GM04503 (cell line): ENCODE measurements around the gene TBC1D5.
"Not testable (repeated sequence)": the region's sequence is repeated elsewhere in the genome, so short reads cannot be mapped to it uniquely, and the experiment has no call there.

Experiments
- DNase-seq: peaks from one replicate; pipeline ENCODE4 v3.0.0-alpha.2; 2012; ENCODE audit warnings: low read depth

The TBC1D5 gene

DNA sequence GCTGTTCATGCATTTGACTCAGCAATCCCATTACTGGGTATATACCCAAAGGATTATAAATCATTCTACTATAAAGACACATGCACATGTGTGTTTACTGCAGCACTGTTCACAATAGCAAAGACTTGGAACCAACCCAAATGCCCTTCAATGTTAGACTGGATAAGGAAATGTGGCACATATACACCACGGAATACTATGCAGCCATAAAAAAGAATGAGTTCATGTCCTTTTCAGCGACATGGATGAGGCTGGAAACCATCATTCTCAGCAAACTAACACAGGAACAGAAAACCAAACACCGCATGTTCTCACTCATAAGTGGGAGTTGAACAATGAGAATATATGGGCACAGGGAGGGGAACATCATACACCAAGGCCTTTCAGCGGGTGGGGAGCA is 391.2 kb downstream of the TBC1D5 start:
- DNase-seq, result not testable (repeated sequence)

DNA sequence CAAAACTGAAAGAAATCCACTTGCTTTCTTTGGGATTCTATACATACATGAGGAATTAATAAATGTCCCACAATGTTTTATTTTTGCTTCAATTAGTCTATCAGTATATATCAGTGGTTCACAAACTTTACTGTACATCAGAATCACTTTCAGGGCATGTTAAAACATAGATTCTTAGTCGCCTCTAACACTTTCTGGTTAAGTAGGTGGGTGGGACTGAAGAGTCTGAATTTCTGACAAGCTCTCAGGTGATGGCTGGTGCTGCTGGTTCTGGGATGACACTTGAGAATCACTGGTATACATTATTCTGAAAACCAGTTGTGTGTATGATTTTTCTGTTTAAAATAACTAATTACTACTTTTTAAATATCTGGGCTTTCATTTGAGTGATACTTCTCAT is 393.3 kb downstream of the TBC1D5 start:
- no peak for DNase-seq

DNA sequence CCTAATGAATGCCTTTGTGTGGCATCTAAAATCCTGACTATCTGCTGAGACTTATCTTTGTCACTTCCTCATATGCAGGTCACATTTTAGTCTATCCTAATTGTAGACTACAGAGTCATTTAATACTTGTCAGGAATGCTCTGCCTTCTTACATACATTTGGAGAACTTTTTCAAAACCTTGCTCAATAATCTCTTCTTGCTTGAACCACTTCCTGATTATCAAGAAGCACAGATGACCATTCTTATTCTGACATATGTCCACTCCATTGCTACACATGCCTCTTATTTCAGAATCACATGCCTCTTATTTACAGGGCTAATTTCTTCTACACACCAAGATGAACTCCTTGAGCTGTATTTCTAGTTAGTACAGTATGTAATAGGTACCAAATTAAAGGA is 400.3 kb downstream of the TBC1D5 start:
- no peak for DNase-seq

DNA sequence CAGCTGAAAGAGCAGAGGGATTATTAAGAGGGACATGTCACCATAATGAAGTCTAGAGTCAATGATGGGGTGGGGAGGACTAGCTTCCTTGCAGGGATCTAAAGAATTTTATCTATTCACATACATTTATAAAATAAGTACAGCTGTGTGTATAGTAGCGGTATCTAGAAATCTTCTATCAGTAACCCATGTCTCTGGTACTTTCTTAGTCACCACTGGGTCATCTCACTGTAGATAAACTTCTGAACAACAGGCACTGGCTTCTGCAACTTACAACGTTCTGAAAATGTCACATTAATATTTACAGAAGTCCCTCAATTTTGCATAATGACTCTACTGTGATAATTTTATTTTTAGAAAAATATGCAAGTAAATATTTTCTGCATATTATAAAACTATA is 401.7 kb downstream of the TBC1D5 start:
- no peak for DNase-seq

DNA sequence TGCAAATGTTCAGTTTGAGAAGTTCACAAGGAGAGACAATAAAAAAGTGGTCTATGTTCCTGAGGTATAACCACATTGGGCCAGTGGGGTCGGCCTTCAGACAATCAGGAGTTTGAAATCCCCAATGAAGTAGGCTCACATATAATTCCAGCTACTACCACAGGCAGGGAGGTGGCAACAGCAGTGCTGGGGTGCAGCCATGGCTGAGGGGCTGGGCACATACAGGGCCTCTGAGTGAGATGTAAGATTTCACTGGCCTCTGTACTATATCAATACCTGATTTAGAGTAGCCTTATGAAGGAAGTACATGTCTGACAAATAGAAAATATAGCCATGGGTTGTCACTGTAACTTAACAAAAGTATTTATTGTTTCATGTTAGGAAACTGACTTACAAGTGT is 402.2 kb downstream of the TBC1D5 start:
- no peak for DNase-seq

DNA sequence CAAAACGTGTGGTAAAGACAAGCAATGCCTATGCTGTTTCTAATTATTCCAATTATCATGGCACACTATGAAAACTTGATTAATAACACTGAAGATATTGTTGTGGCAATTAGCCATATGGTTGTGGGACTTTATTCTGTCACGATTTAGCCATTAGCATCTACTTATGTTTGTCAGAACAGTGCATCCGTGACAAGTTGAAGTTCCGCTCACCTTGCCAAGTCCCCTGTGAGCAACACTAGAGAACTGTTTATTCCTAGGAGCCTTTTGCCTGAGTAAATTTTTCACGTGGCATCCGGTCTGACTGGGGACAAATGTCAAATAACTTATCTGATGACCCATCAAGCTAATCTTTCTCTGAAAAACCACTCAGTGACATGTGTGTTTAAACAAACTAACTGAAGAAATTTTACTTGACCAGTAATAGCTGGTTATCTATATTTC is 403.3 kb downstream of the TBC1D5 start:
- no peak for DNase-seq

DNA sequence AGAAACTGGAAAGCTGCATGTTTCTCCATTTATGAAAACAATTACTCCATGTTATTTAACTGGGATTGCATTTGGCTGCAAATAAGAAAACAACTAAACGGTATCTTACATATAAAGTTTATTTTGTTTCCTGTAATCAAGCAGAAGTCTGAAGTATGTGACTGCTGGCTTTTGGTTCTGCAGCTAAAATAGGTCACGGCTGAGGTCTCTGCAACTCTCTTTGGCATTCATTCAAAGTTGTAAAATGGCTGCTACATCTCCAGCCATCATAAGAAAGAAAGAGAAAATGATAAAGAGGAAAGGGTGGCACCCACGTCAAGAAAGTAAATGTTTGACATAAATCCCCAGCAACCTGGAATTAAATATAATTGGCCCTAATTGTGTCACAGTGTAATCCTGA is 406.1 kb downstream of the TBC1D5 start:
- no peak for DNase-seq

DNA sequence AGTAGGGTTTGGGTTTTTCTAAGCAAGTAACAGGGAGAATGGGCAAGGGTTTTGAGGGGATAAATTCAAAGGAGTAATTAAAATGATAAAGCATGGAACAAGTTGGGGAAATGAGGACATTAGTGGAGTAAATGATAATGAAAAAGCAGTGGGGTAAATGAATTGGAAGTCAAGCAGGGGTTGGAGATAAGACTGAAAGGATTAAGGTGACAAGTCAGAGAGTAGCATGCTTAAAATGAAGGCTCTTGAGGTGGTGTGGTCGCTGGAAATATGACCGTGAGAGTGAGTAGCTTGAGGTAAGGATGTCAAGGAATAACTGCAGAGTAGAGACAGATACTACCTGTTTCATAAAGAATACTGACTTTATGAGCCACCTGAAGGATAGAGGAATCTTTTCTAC is 408.5 kb downstream of the TBC1D5 start:
- no peak for DNase-seq

DNA sequence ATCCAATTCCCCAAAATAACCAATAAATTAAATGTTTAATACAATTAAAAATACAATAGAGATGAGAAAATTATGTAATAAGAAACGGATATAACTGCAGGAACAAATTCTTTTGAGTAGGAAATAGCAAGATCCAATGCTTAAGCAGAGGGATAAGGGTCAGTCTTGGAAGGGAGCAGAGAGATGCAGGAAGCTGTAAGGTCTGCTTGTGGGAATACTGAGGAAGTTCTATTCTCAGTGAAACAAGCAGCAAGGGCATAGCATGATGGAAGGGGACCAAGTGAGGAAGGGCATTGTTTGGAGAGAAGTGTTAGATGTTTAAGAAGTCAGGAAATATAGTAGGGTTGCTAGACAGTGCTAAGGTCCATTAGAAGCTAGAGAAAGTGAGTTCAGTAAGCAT is 409.0 kb downstream of the TBC1D5 start:
- no peak for DNase-seq

DNA sequence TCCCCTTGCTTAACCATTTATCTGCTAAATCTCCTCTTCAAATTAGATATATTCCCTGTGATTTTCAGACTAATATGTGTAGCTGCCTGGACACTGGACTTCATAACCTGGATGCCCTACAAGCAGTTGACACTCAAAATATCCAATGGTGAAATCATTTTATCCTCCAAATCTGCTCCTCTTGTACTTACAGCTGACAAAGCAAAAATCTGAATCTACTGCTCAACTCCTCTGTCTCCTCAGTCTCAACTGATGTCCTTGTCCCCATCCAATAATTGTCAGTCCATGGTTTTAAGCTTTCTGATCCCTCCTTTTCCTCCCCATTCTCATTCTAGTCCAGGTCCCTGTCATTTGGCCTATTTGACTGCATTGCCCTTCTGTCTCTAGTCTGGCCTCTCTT is 411.8 kb downstream of the TBC1D5 start:
- no peak for DNase-seq

DNA sequence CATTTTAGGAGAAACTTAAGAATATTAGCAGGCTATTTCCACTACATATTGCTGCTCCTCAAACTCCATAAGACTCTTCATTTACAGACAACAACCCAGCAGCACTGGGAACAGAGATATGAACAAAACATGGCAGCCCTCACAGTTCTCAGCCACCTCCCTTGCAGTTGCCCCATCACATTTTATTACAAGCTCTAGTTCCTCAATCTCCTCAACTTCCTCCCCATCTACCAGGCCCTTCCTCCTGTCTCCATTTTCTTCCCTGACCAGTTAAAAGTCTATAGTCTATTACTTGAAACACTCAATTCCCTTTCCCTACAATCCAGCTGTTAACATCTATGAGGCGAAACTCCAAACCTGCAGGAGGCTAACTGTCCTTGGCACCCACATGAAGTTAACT is 412.5 kb downstream of the TBC1D5 start:
- DNase-seq, result no peak

DNA sequence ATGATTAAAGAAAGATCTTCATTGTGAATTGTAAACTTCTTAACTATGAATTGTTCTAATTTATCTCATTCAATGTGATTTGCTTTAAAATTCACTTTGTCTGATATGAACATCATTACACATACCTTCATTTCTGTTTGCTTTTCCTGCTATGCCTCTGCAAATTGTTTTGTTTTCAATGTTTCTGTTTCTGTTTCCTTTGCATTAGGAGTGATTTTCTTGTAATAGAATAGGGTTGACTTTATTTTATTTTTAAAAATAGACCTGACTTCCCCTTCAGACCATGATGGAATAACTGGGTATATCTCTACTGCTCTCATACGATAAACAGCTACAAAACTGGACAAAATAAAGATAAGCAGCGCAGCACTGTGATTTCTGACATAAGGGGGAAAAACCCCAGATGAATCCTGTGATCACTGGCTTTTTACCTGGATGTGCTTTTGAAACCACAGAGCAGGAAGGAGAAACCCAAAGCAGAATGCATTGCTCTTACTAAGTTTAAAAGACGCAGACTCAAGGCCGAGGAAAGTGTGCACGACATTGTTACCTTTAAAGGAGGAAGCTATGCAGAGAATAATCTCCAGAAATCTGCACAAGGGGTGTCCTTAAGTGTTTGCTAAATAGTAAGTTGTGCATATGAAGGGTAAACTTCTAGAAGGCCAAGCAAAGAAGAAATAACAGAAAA is 420.2 kb downstream of the TBC1D5 start:
- DNase-seq, result no peak

DNA sequence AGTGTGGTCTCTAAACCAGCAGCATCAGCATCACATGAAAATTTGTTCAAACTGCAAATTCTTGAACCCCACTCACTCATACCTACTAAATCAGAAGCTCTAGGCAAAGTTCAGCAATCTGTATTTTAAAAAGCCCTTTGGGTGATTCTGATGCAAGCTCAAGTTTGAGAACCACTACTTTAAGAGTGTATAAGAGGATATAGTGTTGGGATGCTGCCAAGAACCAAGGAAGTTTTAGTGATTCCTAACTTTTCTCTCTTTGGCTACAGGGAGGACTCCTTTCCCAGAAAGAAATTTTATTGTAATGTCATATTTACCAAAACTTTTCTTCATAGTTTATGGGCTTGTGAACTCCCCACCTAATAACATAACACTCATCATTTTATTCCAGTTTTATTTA is 422.2 kb downstream of the TBC1D5 start:
- no peak for DNase-seq

DNA sequence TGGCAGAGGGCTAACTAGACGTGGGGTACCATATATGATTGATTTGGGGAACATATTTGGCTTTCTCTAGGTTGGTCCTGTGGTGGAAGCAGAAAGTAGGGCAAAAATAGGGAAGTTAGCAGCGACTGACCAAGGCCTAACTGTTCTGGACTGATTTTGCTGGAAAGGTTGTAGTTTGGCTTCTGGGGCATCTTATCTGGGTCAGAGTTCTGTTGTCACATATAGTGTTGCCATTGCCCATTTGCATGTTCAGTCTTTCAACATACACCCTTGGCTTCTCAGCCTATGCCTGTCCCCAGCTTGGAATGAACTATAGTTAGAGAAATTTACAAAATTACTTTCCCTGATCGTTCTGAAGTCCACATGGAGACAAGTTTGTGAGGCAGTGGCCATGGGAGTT is 426.5 kb downstream of the TBC1D5 start:
- DNase-seq, result no peak

DNA sequence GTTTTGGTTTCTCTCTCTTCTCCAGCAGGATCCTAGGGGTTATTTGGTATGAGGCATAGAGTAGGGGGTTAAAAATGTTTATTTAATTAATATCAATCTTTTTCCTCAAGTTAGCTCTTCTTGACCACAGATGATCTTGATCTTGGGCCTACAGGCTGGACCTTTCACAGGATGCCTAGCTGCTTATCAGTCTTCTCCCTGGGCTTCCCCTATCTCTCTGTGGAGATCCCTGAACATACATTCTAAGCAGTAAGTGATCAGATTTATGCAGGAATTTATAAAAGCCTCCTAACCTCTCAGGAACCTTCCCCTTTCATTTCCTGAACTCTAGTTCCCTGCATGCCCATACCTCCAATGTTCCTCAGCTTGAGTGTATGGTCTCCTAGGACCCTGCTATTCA is 428.3 kb downstream of the TBC1D5 start:
- DNase-seq, result no peak

DNA sequence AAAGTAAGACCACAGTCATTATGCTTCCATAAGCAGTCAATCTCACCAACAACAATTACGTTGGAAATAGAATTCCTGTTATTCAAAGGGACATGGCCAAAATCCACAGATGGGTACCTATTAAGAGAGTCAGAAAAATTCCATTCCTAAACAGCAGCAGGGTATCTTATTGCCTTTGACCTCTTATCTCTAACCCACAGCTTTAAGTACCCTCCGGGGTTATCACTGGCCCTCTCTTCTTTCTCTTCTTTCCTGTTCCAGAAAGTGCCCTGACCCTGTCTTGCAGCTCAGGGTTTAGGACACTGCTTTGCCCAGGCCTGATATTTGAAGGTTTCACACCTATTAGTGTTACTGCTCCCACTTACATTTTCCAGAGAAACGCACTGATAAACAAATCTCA is 428.7 kb downstream of the TBC1D5 start:
- DNase-seq, result no peak

DNA sequence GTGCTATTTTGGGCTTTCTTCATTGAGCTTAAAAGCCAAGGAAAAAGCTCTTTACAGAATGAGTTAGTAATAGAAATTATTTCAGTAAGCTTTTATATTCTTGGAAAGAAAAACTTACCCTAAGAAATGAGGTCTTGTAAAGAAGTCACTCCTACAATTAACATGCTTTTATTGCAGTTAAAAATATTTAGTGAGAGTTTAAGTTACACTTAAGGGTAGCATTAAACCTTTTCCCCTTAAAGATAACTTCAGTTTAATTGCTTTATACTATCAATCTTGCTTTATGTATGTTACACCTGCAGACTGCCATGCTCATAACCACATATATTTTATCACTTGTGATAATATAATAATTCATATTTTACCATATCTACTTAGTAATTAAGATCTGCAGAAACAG is 431.4 kb downstream of the TBC1D5 start:
- no peak for DNase-seq

DNA sequence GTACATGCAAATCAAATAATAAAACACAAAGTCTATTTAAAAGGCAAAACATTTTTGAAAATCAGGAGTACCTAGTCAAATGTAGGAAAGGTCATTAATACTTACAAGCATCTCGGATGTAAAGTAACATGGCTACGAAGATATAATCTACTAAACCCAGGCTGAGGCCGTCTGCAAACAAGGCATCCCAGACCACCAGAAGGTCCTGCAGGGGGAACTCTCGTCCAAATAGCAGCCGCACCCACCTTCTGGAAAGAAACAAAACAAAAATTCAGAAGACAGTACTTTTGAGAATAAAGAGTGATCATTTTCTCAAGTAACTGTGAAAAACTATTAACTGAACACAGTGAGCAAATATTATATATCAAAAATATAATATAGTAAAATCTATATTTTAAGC is 434.5 kb downstream of the TBC1D5 start:
- DNase-seq, result no peak

DNA sequence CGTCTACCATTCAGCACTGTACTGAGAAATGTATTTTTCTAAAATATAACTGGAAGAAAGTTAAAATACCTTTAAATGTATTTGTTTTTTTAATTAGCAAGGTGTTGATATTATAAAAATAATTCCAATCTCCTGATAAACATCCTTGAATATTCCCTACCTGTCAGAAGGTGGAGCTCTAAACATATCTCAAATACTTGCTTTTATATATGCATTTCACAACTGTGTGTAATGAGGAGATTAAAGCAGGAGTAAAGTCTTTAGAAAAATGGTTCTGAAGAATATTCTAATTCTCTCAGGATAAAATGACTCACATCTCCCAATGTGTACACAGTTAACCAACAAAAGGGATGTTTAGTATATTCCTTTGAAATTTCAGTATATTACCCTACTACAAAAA is 434.9 kb downstream of the TBC1D5 start:
- DNase-seq, result no peak

DNA sequence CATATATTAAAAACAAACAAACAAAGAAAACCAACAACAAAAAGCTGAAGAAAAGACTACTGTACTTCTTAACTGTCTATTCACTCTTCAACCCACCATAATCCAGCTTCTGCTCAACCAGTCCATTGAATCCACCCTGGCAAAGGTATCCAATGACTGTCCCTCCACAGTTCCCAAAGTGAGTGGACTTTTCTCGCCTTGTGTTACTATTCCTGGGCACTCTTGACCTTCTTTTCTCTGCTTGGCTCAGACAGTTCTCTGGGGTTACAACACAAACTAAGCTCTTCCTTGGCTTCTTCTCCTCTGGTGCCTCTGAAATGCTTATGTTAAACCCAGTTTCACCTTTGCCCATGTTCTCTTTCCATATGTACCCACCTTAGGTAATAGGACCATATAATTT is 437.5 kb downstream of the TBC1D5 start:
- no peak for DNase-seq

DNA sequence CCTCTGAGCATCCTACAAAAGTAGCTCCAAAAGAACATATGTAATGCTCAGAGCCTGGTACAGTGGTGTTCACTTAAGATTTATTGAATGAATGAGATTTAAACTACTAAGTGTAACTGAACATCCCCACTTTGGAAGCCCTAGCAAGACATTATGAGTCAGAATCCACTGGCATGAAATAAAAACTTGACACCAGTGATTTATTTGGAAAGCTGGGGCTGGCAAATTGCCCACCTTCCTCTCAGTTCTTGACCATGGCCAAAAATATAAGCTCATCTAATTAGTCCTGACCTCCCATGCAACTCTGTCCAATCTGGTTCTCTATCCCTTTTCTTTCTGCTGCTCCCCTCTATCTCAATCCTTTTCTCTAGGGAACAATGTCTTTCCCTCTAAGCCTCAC is 439.7 kb downstream of the TBC1D5 start:
- DNase-seq, result no peak

DNA sequence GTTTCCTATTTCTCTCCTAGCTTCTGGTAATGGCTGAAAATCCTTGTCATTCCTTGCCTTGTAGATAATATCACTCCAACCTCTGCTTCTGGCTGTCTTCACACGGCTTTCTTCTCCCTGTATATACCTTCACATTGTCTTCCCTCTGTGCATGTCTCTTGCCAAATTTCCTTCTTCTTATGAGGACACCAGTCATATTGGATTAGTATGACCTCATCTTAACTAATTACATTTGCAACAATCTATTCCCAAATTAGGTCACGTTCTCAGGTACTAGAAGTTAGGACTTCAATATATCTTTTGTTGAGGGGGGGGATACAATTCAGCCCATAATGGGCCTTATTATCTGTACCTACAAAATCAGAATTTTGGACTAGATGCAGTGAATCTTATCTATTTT is 440.3 kb downstream of the TBC1D5 start:
- DNase-seq, result no peak

DNA sequence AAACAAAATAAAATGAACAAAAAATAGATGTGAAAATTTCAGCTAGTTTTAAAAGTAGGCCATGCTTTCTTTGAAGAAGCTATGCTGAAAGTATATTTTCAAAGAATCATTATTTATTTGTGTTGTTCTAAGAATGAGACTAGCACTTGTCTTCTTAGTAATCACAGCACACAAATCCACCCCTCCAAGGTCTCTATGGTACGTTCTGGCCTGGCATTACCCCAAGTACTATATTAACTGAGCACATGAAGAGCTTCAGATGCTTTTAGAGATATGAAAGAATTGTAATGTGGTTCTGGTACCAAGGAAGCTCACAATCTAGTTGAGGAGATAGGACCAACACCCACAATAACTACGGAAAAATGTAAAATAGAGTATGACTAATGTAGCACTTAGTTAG is 441.2 kb downstream of the TBC1D5 start:
- no peak for DNase-seq

DNA sequence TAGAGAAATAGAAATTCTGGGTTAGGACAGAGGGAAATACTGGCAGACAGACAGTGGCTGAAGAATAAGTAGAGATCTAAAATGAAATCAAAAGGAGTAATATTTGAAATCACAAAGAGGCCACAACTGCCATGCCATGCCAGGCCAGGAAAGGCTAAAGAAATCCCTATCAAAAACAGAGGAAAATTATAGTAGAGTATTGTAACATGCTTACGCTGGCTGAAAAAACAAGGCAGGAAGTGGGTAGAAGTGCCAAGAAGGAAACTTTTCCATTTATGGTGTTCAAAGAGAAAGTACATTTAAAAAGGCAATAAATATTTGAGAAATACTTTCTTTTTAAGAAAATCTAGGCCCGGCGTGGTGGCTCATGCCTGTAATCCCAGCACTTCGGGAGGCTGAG is 442.0 kb downstream of the TBC1D5 start:
- no peak for DNase-seq

DNA sequence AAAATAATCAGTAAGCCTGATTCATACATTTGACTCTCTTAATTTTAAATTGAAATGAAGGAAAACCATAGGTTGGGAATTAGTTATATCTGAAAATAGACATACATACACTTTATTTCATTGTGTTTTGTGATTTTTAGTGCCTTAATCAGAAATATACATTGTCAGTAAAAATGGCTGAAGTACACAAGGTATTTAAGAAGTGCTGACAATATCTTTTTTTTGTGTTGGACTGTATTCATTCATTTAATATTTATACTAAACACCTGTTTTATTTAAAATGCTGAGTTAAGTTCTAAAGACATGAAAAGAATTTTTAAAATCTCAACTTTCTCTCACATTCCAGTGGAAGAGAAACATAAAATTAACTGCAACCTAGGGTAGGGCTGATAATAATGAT is 444.4 kb downstream of the TBC1D5 start:
- no peak for DNase-seq
